NCI-H1105 treated with DMSO at 0.1 percent for 48 hours (cell line): ENCODE data around the gene DYRK3.

Experiments
- DNase-seq: peaks from one replicate; lab custom pipeline; 2025; lab: John Stamatoyannopoulos, UW

DYRK3 gene

DNA sequence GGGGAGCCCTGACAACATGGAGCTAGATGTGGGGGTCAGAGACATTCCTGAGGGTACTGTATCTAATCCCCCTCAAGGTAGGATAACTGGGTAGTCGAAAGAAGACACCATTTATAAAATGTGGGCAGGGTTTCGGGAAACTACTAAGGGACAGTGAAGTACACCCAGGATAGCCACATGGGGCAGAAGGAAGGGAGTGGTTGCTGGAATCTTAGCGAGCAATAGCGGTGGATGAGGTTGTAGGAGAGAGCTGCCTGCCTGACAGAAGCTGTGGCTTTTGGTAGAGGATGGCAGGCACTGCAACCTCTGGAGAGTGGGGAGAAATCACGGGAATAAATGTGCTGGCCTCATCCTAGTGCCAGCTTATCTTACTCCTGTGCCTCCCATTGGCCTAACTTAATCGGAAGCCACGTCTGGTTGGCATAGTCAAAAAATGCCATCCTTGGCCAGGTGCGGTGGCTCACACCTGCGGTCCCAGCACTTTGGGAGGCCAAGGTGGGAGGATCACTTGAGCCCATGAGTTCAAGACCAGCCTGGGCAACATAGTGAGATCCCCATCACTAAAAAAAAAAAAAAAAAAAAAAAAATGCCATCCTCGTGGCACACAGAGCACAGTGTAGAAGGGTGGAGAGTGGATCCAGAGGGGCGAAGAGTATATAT lies 26.0 kb downstream of the DYRK3 start:
- no peak for DNase-seq

DNA sequence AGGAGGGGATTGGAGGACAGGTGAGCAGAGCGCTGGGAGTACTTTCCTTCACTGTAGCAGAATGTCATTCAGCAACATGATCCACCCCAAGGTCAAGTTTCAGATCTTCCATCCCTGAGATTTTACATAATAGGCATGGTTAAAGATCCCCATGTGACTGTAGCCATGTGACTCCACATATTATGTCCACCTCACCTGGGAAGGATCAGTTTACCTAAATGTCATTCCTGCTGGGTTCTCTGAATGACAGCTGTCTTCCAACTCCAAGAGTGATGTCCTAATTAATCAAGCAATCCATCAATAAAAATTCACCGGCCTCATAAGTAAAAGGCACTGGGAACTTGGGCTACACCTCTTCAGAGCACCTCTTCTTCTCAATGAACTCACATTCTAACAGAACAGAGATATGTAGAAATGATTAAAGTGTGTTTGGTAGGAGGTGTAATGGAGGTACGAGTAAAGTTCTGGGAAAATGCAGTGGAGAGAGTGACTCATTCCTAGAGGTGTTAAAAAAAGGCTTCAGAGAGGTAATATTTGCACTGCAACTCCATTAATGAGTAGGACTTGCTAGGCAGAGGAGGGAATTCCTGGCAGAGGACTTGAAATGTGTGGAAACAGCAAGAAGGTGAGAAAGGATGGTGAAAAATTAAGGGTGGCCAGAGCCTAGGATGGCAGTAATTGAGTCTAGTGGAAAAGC lies 27.2 kb downstream of the DYRK3 start:
- DNase-seq: no peak

DNA sequence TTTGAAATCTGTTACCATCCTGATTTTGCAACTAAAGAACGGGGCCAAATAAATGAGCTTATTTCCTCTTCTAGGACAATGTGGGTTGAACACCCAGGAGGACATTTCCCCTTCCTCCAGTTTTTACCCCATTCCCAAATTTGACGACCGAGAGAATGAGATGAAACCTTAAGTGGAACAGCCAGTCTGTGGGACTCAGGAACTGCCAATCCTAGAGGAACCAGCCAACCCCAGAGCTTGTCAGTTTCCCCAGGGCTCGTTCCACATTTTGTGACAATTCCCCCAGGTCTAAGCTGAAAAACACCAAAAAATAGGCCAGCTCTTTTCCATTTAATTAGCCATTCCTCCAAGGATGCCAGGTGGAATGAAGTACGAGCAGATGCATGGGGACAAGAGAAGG lies 28.0 kb downstream of the DYRK3 start:
- no peak for DNase-seq

DNA sequence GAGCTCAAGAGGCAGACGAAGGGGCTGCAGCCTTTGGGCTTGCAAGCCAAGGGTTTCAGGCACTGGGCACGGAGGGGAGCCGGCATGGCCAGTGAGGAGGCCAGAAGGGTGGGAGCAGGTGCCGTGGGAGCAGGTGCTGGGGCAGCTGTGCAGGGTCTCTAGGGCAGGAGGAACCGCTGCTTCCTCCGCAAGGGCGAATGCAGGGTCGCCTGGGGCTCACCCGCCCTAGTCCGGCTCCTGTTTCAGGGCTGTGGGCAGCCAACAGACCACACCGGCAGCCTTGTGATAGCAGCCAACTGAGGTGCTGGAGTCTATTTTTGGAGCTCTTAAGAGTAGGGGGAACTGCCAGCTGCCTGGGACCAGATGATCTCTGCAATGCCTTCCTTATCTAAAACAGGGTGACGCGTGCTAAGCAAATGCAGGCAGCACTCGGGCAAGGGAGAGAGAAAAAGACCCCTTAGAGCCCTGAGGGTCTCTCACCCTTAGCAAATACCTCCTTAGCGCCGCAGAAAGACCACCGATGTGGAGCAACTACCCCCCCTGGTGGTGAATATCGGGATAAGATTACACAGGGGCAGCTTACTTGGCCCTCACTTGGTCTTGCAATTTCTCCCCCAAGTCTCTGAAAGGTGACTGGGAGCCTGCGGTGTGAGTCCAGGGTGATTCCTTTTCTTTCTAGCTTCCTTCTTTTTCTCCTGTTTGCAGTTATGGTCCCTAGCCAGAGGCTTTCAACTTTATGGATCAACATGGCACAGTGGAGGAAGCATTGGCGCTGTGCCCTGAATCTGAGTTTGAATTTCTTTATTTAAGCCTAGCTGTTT lies 28.7 kb downstream of the DYRK3 start:
- peak; percentile 81 for DNase-seq

DNA sequence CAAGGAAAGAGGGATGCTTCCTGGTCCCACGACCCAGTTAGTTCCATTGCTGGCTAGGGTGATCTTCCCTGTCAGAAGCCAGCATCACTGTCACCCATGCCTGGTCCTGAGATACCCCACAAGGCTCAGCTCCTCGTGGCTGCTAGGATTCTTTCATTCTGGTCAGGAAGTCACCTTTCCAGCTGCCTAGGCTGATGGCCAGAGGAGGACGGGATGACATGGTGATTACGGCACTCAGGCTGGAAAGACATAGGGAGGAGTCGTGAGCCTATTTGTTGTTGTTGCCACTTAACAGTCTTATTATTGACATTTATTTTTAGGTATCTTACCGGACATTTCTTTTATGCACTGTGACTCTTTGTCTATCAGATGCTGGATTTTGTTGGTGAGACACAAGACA lies 29.4 kb downstream of the DYRK3 start:
- no peak for DNase-seq

DNA sequence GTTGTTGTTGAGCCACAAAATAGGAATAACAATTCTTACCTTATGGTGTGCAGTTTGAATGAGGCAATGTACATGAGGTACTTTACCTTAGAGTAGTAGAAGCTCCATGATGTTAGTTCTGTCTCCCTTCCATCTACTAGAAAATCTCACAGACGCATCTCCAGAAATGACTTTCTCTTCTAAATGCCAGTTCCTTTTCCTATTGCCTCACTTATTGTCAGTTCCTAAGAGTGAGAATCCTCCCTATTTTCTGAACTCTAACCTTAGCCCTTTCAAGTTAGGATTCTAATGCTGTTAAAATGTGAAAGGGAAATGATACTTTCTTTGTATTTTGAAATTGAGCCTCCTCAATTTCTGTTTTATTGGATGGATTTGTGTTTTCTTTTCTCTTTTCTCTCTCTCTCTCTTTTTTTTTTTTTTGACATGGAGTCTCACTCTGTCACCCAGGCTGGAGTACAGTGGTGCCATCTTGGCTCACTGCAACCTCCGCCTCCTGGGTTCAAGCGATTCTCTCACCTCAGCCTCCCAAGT lies 30.8 kb downstream of the DYRK3 start:
- DNase-seq: no peak

DNA sequence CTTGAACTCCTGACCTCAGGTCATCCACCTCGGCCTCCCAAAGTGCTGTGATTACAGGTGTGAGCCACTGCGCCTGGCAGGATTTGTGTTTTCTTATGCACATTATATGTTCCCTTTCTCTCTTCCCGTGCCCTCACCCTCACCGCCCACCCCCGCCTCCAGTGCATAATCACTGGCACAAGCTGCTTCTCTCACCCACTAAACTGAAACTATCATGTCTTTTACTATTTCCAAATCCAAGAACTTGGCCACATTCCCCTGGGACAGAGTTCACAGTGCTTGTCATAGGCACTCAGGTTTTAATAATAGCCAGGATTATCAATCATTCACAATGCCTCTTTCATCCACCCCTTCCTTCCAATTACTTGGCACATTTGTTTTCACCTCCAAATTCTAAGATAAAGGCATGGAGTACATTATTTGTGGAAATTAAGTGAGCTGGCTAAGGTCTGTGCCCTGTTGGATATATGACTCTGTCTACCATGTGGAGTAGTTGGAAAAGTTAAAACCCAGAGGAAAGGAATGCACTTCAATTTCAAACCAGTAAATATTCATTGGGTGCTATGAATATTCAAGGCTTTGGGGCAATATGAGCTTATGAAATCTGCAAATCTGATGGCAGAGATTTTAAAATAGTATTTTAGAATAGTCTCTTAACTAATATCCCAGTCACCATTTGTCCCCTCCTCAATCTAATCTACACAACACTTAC lies 31.8 kb downstream of the DYRK3 start:
- DNase-seq: no peak

DNA sequence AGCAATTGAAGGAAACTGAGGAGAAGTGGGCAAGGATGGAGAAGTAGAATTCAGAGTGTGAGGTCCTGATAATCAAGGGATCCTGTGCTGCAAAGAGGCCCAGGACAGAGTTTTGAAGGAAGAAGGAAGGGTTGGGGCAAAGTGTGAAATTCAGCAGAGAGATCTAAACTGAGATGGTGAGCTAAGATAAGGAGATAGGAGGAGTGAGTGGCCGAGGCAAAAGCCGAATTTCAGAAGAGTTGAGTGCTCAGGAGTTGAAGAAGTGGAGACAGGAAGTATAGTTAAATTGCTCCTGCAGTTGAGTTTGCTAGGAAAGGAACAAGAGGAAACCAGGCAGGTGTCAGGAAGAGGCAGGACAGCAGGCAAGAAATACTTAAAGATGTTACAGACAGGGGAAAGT lies 33.0 kb downstream of the DYRK3 start:
- DNase-seq: no peak

DNA sequence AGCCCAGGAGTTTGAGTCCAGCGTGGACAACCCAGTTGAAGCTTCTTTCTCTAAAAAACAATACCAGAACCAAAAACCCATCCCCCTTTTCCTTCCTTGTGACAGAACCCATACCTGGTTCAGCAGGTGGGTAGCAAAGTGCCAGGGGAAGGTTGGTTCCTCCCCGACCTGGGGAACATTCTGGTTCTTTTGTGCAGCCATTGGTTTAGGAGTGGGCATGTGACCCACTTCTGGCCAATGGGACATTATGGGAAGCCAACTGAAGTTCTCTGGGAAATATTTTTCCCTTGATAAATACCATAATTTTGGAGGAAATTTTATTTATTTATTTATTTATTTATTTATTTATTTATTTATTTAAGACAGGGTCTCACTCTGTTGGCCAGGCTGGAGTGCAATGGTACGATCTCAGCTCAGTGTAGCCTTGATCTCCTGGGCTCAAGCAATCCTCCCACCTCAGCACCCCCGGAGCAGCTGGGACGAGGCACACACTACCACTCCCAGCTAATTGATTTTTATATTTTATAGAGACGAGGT lies 33.6 kb downstream of the DYRK3 start:
- DNase-seq: no peak

DNA sequence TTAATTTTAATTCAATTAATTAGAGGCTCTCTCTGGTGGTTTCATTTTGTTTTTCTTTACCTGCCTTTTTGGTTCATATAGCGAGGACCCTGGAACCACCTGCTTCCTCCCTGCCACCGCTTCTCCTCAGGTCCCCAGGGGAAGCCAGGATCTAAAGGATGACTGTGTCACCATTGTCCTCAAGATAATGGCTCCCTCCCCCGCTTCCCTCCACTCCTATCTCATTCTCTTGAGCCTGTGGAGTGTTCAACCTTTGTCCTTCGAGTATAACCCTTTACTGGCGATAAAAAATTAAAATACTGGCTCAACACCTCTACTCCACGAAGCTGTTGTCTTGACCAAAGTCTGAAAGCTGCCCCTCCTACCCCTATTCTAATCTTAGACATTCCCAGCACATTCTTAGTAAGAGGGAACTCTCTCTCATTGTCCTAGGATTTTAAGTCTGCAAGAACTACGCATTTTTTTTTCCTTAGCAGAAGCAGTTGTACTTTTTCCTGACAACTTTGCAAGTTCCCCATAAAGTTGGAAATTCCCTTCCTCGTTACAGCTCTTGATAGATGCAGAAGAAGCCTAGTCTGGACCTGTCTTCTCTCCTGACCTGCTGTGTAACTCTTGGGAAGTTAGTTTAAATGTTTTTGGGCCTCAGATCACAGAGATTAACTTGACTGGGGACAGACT lies 36.8 kb downstream of the DYRK3 start:
- DNase-seq: no peak

DNA sequence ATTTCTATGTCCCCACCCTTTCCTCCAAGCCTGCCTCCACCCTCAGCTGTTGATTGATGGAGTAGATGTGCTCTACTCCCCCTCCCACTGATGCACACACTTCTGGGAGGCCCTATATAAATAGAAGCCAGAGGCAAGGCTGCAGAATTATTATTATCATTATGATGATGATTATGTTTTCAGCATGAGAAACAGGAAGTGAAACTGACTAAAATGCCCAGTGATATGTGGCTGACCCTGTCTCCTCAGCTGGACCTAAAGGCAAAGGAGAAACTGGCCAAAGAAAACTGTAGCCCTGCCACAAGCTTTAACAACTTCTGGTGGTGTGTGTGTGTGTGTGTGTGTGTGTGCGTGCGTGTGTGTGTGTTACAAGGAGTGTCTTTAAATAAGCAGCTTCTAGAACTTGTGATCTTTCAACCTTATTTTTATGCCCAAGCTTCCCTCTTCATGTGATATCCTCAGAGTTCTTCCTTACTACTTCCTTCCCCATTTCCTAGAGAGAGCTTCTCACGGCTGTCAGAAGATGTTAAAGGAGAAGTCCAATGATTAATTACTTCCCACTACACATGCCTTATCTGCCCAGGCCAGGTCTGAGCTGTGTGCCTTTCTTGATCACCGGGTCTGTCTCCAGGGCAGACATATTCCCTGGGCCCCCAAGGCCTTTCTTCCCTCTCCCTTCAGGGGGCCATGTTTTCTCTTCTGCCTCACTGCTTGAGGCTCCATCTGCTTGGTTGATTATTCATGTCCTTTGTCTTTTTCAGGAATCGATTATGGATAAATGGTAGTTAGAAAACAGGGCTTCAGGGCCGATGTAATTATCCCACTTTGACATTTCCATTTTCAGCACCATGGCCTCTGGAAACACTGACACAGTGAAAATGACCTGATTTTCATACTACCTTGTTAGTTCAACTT lies 37.8 kb downstream of the DYRK3 start:
- DNase-seq: no peak

DNA sequence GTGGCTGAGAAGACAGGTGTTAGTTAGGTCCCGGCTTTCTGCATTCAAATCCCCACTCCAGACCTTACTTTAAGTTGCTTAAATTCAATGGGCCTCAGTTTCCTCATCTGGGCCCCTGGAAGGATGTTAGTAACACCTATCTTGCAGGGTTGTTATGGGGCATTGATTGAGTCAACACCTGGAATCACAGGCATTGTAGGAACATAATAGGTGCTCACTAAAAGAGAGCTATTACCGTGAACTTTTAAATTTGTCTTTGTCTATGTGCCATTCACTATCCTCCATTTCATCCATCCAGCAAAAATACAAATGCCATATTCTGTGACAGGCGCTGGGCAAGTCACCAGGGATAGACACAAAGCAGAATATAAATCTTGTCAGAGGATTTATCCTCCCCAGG lies 38.9 kb downstream of the DYRK3 start:
- DNase-seq: no peak

DNA sequence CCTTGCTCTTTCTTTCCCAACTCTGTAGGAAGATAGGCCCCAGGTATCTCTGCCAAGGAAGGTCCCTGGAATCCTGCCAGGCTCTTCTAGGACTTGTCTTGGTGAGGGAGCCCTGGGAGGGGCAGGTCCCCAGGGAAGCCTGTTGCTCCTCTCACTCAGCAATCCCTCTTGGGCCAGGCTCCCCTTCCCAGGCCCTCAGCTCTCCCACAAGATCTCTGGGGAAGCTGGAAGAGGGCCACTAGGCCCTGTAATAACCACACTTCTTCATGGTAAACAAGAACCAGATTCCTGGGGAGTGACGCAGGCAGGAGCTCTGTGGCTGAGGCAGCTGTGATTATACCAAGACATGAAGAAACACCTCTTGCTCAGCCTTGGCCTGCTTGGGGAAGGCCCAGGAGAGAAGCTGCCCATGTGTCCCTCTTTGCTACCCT lies 39.4 kb downstream of the DYRK3 start:
- no peak for DNase-seq

DNA sequence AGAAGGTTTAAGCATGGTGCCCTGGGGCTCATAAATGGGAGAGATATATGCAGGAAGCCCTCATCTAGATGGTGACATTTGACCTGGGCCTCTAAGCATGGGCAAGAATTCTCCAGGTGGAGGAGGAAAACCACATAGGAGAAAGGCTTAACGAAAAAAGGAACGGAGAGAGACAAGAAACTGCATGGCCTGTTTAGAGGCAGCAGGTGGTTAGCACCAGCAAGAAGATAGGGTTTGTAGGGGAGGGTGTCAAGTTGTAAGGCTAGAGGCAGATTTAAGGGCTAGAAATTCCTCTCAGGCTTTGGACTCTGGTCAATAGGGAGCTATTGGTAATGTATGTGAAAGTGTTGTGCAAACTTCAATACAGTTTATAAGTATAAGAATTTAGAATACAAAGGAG lies 41.2 kb downstream of the DYRK3 start:
- no peak for DNase-seq

DNA sequence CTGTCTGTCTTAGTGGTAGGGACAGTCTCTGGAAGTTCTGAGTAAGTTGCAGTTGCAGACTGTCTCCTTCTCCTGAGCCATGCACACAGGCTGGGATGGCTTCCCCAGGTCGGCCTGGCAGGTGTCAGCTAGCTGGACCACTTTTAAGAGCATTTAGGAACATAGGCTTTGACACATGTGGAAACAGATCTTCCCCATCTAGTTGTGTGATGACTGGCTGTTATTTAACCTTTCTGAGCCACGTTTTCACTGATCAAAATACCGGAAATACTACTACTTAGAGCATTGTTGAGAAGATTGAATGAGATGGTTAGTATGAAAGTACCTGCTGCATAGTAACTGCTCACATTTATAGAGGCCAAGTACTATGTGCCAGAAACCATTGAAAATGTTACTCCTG lies 43.2 kb downstream of the DYRK3 start:
- DNase-seq: no peak

DNA sequence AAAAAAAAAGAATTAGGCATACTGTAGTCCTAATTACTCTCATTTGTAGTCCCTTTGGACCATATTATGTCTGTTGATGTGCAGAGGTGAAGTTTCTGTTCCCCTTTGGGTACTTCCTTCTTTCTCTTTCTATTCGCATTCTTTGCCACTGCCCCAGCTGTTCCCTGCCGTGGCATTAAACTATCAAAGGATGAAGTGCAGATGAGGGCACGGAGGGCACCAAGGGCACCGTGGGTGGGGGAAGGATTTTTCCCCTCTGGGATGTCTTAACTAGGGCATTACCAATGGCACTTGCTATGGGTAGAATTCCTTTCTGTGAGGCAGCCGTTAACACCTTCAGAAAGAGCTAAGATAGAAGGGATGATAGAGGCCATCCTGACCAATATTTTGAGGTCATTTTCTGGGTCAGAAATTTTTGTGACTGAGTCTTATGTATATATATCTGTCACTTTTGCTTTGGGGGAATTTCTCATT lies 44.4 kb downstream of the DYRK3 start:
- DNase-seq: no peak

DNA sequence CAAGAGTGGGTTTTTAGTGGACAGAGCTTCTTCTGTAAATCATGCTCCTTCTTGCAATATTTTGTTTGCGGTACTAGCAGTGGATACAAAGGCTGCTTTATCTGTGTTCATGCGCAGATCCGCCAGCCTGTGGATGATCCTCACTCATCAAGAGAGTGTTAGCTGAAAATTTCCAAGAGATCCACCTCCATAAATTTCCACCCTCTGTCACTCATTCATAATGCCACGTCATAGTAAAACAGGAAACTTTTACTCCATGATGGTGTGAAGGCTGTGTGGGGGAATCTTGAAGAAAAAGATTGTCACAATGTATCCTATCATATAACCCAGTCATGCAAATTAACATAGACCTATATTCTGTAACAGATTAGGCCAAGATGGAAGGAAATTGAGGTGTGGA lies 44.9 kb downstream of the DYRK3 start:
- DNase-seq: no peak

DNA sequence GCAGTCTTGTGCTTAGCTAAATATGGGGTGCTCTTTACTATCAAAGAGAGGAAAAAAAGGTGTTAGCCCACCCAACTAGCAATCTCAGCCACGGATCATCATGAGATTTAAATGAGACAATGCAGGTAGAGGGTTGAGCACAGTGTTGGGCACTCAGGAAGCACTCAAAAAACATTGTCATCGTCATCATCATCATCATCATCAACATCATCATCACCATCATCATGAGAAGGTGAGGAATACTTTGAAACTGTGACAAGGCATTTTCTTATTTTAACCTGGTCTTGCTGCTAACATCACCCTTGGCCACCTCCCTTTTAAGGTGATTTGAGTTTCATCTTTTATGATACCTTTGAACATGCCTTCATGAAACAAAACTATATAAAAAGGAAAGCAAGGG lies 46.0 kb downstream of the DYRK3 start:
- DNase-seq: no peak

DNA sequence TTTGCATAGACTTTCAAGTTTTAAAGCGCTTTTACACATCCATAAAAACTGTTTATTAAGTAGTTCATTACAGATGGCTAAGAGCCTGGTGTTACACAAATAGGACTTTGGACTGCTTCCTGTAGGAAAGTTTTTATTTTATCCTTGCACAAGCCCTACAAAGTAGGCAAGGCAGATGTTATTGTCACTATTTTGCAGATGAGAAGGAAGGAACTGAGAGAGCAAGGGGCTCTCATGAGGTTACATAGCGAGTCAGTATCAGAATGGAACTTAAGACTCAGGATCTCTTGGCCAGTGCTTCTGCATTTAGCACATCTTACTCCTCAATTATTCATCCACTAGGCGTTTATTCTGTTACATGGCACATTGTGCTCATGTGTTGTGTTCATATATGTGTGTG lies 46.8 kb downstream of the DYRK3 start:
- no peak for DNase-seq

DNA sequence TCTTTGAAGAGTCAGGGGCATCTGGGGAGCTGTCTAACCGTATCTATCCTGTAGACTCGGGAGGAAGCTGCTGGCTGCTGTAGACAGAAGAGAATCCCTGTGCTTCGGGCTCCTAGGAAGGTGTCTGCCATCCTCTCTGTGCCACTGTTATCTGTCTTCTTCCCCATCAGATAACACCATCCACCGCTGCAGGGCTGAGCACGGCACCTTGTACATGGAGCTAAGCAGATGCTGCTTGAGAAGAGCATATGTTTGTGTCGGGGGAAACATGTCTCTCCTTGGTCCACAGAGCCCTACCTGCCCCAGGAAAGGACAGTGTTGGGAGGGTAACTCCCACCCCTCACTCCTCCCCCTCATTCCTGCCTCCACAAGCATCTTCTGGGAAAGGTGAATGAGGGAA lies 48.0 kb downstream of the DYRK3 start:
- DNase-seq: no peak
